Glutamatergic neuron (in vitro differentiated cells): ENCODE data around the gene PPP2R2C. TPM values are rescaled to one million over a fixed set of nuclear protein-coding genes. Genes with fewer than 3 reads are reported as not detected.

ENCODE experiments used
- DNase-seq: peaks from one replicate; pipeline ENCODE4 v3.0.0; 2022
- H3K27ac Mint-ChIP-seq: one replicate; pipeline ENCODE4 v1.8.0; 2020; ENCODE audit warnings: mild to moderate bottlenecking, mixed read lengths, inconsistent platforms; ENCODE audit not compliant: unreplicated experiment
- H3K27me3 Mint-ChIP-seq: one replicate; pipeline ENCODE4 v1.8.0; 2020; ENCODE audit warnings: mild to moderate bottlenecking, moderate library complexity, mixed read lengths, inconsistent platforms; ENCODE audit not compliant: unreplicated experiment
- H3K36me3 Mint-ChIP-seq: one replicate; pipeline ENCODE4 v1.8.0; 2020; ENCODE audit warnings: mild to moderate bottlenecking, mixed read lengths, inconsistent platforms; ENCODE audit not compliant: unreplicated experiment
- H3K4me1 Mint-ChIP-seq: one replicate; pipeline ENCODE4 v1.8.0; 2020; ENCODE audit warnings: mild to moderate bottlenecking, low read depth, mixed read lengths, inconsistent platforms; ENCODE audit not compliant: unreplicated experiment
- H3K4me3 Mint-ChIP-seq: one replicate; pipeline ENCODE4 v1.8.0; 2020; ENCODE audit warnings: mild to moderate bottlenecking, mixed read lengths, inconsistent platforms; ENCODE audit not compliant: unreplicated experiment
- H3K9me3 Mint-ChIP-seq: one replicate; pipeline ENCODE4 v1.8.0; 2020; ENCODE audit warnings: mild to moderate bottlenecking, moderate library complexity, mixed read lengths, inconsistent platforms; ENCODE audit not compliant: unreplicated experiment
- CTCF ChIP-seq: fragments of 200-600 bp; sonication (generic); IDR thresholded peaks from one replicate; pipeline ENCODE4 v1.5.0; 2021; ENCODE audit not compliant: partially characterized antibody, unreplicated experiment
- total RNA-seq: library from RNA; stranded (reverse); fragmentation: NEBNext Ultra II Directional; extraction: Animal tissue kit (Norgen Biotek cat#: 25700); gene quantifications from one replicate; pipeline ENCODE4 v1.2.1, GENCODE V29; 2021; ENCODE audit not compliant: unreplicated experiment

Gene PPP2R2C
- total RNA-seq, 1 donor from 2014 or later: 9.4 TPM

- no peak for DNase-seq
- no peak for TF ChIP-seq CTCF
- Mint-ChIP-seq H3K27me3 (peaks cover 11% of the 10 kb centered on the region), H3K4me1 (peaks cover 3% of the 10 kb centered on the region), H3K9me3 (peaks cover 8% of the 10 kb centered on the region), H3K4me3 (no peak overlapping the region), H3K36me3 (no peaks in the 10 kb centered on the region), H3K27ac (no peak overlapping the region)
Measured at GRCh38 chr4:6392407-6392806, 80.0 kb downstream of the PPP2R2C start.

- TF ChIP-seq CTCF: no peak
- DNase-seq: no peak
- Mint-ChIP-seq H3K4me1 (peaks cover 3% of the 10 kb centered on the region), H3K36me3 (no peaks in the 10 kb centered on the region), H3K4me3 (no peak overlapping the region), H3K9me3 (peaks cover 8% of the 10 kb centered on the region), H3K27ac (no peak overlapping the region), H3K27me3 (peaks cover 11% of the 10 kb centered on the region)
Measured at GRCh38 chr4:6391852-6392188, 80.6 kb downstream of the PPP2R2C start.

- no peaks in the 10 kb centered on the region for H3K36me3 Mint-ChIP-seq
- peaks cover 8% of the 10 kb centered on the region for H3K9me3 Mint-ChIP-seq
- H3K27me3 Mint-ChIP-seq: peaks cover 11% of the 10 kb centered on the region
- no peak overlapping the region for H3K4me3 Mint-ChIP-seq
- no peak overlapping the region for H3K27ac Mint-ChIP-seq
- H3K4me1 Mint-ChIP-seq: peaks cover 3% of the 10 kb centered on the region
- TF ChIP-seq CTCF: no peak
- no peak for DNase-seq
Measured at GRCh38 chr4:6391186-6391851, 81.1 kb downstream of the PPP2R2C start.

DNA sequence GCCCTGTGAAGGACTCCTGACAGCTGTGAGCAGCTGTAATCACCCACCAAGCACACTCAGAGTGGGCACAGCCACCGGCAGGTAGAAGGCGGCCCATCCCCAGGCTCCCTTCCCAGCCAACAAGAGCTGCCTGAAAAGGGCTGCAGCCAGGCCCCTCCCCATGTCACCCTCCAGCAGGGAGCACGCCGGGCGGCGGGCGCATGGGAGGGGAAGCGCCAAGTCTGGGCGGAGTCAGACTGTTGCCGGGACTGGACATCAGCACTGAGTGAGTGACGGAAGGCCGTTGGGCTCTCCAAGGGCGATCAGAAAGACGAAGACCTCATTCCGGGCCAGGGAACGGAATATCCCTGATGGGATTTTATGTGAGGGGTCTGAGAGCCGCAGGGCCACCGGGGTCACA is 82.1 kb downstream of the PPP2R2C start:
- H3K9me3 Mint-ChIP-seq: peaks cover 8% of the 10 kb centered on the region

More for the DNA sequence above, 82.1 kb downstream of the PPP2R2C start:
- Mint-ChIP-seq H3K4me3 (no peak overlapping the region), H3K36me3 (no peaks in the 10 kb centered on the region), H3K4me1 (peaks cover 3% of the 10 kb centered on the region), H3K27ac (no peak overlapping the region), H3K27me3 (peaks cover 11% of the 10 kb centered on the region)
- DNase-seq: no peak
- no peak for TF ChIP-seq CTCF
